Activated CD8-positive, alpha-beta memory T cell treated with anti-CD3 and anti-CD28 coated beads for 36 hours (primary cell): ENCODE measurements around the gene RRAGC. TPM values are rescaled to one million over a fixed set of nuclear protein-coding genes. Genes with fewer than 3 reads are reported as not detected.
"Not testable (repeated sequence)": the region's sequence is repeated elsewhere in the genome, so short reads cannot be mapped to it uniquely, and the experiment has no call there.

ENCODE experiments used
- CTCF ChIA-PET: fragments of 350-600 bp; sonication (Branson Sonifier 250); formaldehyde crosslinking; loops from one replicate; lab custom pipeline; 2021; ENCODE audit warnings: antibody characterized with exemption; lab: Charles Lee
- POLR2A ChIA-PET: fragments of 350-600 bp; sonication (Branson Sonifier 250); formaldehyde crosslinking; loops from one replicate; lab custom pipeline; 2021; ENCODE audit warnings: antibody characterized with exemption; lab: Charles Lee
- total RNA-seq, 2 experiments: library from RNA; stranded (reverse); gene quantifications; one replicate each; pipeline ENCODE4 v1.2.3, GENCODE V29; 2021

RRAGC gene
- total RNA-seq, 2 experiments from 2014 or later: 14.6 to 15.3 TPM

- ChIA-PET POLR2A (no interaction called here), CTCF (no interaction called here)
Measured at GRCh38 chr1:38865112-38865715, 5.6 kb upstream of the RRAGC start.

GRCh38 chr1:38860454-38860795, 853 bp upstream of the RRAGC start:
- ChIA-PET POLR2A (no interaction called here), CTCF (no interaction called here)

DNA sequence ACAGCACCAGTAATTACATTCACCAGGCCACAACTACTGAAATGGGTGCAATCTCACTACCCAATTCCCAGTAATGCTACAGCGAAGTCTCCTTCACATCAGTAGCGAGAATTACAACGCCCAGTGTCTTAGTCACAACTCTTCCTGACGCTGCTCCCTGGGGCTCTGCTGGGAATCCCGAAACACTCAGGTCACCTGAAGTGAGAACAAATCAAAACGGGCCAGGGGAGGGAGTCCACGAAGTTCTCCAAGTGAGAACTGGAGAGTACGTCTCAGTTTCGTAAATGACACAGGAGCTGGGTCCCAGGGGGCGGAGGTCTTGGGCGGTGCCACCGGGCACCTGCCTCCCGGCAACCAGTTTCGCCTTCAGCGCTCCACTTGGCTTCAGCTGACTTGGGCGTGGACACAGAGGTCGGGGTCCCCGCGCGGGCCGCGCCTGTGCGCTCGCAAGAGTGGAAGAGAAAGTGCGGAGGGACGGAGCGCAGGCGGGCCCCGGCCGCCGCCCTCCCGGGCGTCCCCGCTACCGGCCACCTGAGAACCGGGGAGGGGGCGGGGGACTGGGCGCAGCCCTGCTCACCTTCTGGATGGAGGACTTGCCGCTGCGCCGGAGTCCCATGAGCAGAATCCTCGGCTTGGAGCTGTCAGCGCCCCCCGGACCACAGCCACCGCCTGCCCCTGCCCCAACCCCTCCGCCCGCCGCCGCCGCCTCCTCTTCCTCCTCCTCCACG, 575 bp downstream of the RRAGC start:
- POLR2A ChIA-PET: interaction anchor here (0.6 to 1.2 kb wide), 4 partner anchors 12 to 248 kb away, joined by 3 to 7 read pairs (median 4); partner anchors contain the start of gene NDUFS5
- CTCF ChIA-PET: no interaction called here

DNA sequence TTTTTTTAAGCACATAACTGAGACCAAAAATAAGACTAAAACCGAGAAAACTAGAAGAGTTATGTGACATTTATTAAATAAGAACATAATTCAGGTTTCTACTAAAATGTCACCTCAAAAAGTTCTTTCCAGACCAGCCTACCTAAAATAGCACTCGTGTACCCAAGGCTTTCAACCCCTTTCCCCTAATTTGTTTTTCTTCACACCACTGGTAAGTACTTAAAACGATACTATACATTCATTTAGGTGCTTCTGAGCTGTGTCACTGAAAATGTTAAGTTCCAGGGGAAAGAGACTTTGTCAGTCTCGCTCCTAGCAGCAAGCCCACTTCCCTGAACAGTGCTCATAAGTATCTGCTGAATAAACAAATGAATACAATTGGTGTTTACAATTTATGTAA, 6.8 kb downstream of the RRAGC start:
- POLR2A ChIA-PET: interaction anchor here (1.7 to 2.9 kb wide), 3 partner anchors 174 to 825 kb away, joined by 4 to 10 read pairs (median 4); partner anchors contain the start of gene NDUFS5
- CTCF ChIA-PET: interaction anchor here (1.0 kb wide), 1 partner anchor 19 kb away, joined by 3 read pairs; no protein-coding TSS in a partner anchor

GRCh38 chr1:38848071-38848470, 11.5 kb downstream of the RRAGC start:
- ChIA-PET CTCF (no interaction called here), POLR2A (interaction anchor here (0.6 kb wide), 1 partner anchor 583 kb away, joined by 4 read pairs; no protein-coding TSS in a partner anchor)

DNA sequence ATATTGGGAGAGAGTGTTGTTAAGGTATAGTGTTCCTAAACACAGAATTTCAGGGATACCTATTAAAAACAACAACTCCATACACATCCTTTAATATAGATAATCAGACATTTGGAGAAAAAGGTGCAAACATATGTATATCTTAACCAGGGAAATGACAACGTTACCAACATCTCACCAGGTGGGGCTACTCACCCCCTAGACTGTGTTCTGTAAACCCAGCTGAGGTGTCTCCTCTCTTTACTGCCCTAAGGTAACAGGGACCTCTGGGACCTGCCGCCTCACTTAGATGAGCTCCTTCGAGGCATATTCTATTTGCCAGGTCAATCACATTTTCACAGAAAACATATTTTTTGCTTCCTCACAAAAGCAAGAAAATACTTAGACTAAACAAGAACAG, 13.4 kb downstream of the RRAGC start:
- POLR2A ChIA-PET: no interaction called here
- CTCF ChIA-PET: interaction anchor here (1.1 kb wide), 1 partner anchor 152 kb away, joined by 3 read pairs; no protein-coding TSS in a partner anchor

DNA sequence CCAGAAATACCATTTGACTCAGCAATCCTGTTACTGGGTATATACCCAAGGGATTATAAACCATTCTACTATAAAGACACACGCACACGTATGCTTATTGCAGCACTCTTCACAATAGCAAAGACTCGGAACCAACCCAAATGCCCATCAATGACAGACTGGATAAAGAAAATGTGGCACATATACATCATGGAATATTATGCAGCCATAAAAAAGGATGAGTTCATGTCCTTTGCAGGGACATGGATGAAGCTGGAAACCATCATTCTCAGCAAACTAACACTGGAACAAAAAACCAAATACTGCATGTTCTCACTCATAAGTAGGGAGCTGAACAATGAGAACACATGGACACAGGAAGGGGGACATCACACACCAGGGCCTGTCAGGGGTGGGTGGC, 14.5 kb downstream of the RRAGC start:
- POLR2A ChIA-PET: not testable (repeated sequence)
- CTCF ChIA-PET: interaction anchor here (1.1 kb wide), 1 partner anchor 153 kb away, joined by 3 read pairs; no protein-coding TSS in a partner anchor

- POLR2A ChIA-PET: interaction anchor here (0.6 kb wide), 1 partner anchor 9 kb away, joined by 3 read pairs; no protein-coding TSS in a partner anchor
- CTCF ChIA-PET: no interaction called here
Measured at GRCh38 chr1:38840281-38840680, 19.3 kb downstream of the RRAGC start.

GRCh38 chr1:38839363-38839762, 20.2 kb downstream of the RRAGC start:
- CTCF ChIA-PET: no interaction called here
- POLR2A ChIA-PET: no interaction called here

DNA sequence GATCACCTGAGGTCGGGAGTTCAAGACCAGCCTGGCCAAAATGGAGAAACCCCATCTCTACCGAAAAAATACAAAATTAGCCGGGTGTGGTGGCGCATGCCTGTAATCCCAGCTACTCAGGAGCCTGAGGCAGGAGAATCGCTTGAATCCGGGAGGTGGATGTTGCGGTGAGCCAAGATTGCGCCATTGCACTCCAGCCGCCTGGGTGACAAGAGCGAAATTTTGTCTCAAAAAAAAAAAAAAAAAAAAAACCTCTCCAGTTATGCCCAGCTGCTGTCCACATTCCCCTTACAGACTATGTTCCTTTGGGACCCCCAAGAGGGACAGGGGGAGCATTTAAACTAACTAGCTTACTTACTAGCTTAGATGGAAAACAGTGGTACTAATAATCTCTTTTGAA, 23.3 kb downstream of the RRAGC start:
- POLR2A ChIA-PET: not testable (repeated sequence)

DNA sequence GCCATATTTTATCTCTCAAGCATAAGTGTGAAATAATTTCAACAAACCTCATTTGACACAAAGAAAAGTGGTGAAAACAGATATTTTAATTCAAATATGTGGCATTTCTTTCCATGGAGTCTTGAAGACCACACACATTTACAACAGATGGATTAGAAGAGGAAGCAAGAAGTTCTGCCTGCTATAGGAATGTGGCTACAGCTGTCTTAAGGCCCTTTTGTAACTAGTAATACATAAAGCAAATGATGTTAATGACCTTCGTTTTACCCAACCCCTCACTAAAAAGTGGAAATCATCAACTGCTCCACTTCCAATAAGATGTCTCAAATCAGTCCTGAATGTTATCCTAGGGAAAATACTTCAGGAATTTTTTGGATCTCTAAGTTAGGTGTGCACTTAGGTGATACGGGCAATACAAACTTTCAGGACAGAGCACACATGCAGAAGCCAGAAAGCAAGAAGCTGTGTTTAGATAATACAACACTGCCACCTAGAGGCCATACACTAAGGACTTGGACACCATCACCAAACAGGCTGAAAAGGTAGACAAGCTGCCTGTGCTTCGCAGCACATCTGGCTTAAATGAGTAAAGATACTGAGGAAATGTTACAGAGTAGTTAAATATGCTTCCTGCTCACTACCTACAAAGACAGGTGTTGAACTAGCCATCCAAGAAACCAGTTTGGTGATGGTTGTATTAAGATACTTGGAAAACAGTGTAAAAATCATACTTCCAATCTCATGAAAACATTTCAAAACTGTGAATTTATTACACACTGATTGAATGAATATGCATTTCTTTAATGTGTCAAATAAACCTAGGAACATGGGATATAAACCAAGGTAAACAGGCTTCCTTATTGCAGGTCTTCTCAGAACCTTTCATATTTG, 24.4 kb downstream of the RRAGC start:
- CTCF ChIA-PET: interaction anchor here (0.6 to 1.2 kb wide), 6 partner anchors 8 to 903 kb away, joined by 3 to 7 read pairs (median 3); no protein-coding TSS in a partner anchor
- POLR2A ChIA-PET: no interaction called here

More for the DNA sequence above, 23.3 kb downstream of the RRAGC start:
- CTCF ChIA-PET: not testable (repeated sequence)

- ChIA-PET CTCF (interaction anchor here (0.8 to 1.2 kb wide), 2 partner anchors 15 to 804 kb away, joined by 3 read pairs; no protein-coding TSS in a partner anchor), POLR2A (no interaction called here)
Measured at GRCh38 chr1:38834221-38834782, 25.3 kb downstream of the RRAGC start.

DNA sequence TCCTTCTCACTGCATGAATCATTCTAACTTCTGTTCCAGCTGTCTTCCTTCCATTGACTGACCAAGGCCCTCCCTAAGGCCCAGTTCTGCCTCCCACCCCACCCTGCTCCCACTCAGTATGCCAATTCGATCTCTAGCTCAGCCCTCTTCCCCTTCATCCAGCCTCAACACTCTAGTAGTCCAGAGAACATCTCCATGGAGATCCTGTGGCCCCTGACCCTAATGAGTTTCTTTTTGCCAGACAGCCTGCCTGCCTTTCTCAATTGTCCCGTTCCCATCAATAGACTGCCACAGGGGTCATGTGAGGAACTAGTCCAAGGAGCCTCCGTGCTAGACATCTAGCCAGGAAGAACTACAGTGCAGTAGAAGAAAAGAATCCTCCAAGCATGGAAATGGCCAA, 26.4 kb downstream of the RRAGC start:
- ChIA-PET CTCF (no interaction called here), POLR2A (no interaction called here)

GRCh38 chr1:38832370-38832734, 27.2 kb downstream of the RRAGC start:
- ChIA-PET POLR2A (no interaction called here), CTCF (no interaction called here)

DNA sequence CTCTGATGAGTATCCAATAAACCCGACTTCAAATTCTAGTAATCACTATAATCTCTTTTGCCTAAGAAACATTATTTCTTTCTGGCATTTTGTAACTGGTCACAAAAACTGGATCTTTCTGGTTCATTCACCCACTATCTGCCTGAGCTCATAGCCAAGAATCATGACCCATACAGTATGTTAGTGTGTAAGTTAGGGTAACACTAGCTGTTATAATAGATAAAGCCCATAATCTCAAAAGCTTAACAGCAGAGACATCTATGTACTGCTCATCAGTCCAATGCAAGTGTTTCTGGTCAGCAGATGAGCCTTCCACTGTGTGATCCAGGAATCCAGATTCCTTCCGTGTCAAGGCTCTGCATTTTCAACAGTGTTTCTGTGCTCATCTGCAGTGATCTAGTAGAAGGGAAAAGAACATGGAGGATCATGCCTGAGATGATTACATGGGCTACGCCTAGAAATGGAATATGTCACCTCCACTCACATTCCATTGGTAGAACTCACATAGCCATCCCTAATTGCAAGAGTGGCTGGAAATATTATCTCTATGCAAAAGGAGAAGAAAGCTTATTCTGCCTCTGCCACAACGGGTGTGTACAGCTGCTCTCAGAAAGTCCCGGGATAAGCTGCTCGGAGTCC, 27.7 kb downstream of the RRAGC start:
- ChIA-PET CTCF (interaction anchor here (0.7 kb wide), 1 partner anchor 268 kb away, joined by 4 read pairs; no protein-coding TSS in a partner anchor), POLR2A (no interaction called here)

DNA sequence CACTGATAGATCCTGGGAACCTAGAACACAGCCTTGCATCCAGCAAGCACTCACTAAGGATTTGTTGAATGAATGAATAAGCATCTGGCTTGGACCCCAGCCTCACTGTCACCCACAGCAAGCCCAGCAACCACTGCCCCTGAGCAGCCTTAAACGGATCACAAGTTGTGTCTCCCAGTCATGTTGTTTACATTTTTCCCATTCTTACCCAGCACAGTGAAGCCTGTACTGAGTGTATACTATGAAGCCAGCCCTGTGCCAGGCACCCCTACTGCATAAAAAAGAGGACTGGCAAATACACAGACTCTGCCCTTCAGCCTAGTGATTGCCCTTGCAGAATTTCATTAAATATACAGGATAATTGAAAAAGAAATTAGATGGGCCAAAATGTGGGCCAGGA, 30.2 kb downstream of the RRAGC start:
- ChIA-PET POLR2A (no interaction called here), CTCF (no interaction called here)

DNA sequence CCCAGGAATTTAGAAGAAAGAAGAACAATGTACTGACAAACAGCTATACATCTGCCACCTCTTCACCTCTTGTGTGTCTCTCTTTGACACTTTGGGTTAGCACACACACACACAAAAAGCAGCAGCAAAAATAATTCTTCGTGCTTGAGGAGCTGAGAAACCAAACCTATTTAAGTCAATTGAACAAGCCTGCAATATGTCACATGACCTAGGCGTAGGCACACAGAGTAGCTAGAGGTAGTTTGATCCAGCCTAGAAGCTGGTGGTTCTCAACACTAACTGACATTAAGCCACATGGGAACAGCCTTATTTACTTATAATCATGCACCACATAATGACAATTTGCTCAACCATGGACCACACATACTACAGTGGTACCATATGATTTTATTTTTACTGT, 32.3 kb downstream of the RRAGC start:
- ChIA-PET CTCF (interaction anchor here (1.0 kb wide), 1 partner anchor 8 kb away, joined by 3 read pairs; no protein-coding TSS in a partner anchor), POLR2A (no interaction called here)

DNA sequence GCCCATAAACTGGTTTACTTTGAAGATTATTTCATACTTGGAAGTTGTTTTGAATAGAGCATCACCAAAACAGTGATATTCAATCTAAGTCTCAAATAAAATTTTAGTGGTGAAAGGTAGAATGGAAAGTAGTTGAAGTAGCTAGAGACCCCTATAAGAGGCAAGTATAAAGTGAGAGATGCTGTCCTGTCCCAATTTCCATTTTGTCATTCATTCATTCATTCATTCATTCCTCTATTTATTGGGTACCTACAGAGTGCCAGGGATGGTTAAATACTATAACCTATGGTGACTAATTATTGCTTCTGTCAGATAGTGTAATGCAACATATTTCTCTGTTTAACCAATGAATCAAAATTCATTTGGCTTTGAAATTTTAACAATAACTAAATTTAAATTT, 32.7 kb downstream of the RRAGC start:
- ChIA-PET POLR2A (no interaction called here), CTCF (interaction anchor here (1.0 kb wide), 1 partner anchor 8 kb away, joined by 3 read pairs; no protein-coding TSS in a partner anchor)
